NT2/D1 (cell line): ENCODE measurements around the gene MRO.
"Not testable (repeated sequence)": the region's sequence is repeated elsewhere in the genome, so short reads cannot be mapped to it uniquely, and the experiment has no call there.

Experiments used
- DNase-seq: peaks from one replicate; pipeline ENCODE4 v3.0.0-alpha.2; 2011; ENCODE audit warnings: low read depth, low spot score
- H3K27me3 ChIP-seq: 2 replicates; pipeline ENCODE4 v1.6.0; 2011; ENCODE audit warnings: mild to moderate bottlenecking; ENCODE audit not compliant: insufficient read length, insufficient read depth
- H3K36me3 ChIP-seq: 2 replicates; pipeline ENCODE4 v1.6.1; 2011; ENCODE audit warnings: mild to moderate bottlenecking, low read length, mixed read lengths; ENCODE audit not compliant: insufficient read depth, insufficient read length
- H3K4me1 ChIP-seq: 2 replicates; pipeline ENCODE4 v1.5.1; 2011; ENCODE audit not compliant: insufficient read depth, insufficient read length
- H3K4me3 ChIP-seq: 2 replicates; pipeline ENCODE4 v1.5.1; 2011; ENCODE audit warnings: low read depth; ENCODE audit not compliant: insufficient read length
- H3K9ac ChIP-seq: 2 replicates; pipeline ENCODE4 v1.6.0; 2011; ENCODE audit warnings: low read depth; ENCODE audit not compliant: insufficient read length
- H3K9me3 ChIP-seq: 2 replicates; pipeline ENCODE4 v1.5.1; 2011; ENCODE audit warnings: mild to moderate bottlenecking, low read length; ENCODE audit not compliant: insufficient read depth
- SUZ12 ChIP-seq: IDR thresholded peaks from 2 replicates; pipeline ENCODE4 v1.6.1; 2011; ENCODE audit not compliant: insufficient read length, insufficient read depth; ENCODE audit errors: extremely low read depth
- YY1 ChIP-seq: IDR thresholded peaks from 2 replicates; pipeline ENCODE4 v1.6.1; 2011; ENCODE audit not compliant: insufficient read length, insufficient read depth
- ZNF274 ChIP-seq: IDR thresholded peaks from 2 replicates; pipeline ENCODE4 v1.6.1; 2011; ENCODE audit warnings: mild to moderate bottlenecking, low read depth, low read length

The MRO gene

GRCh38 chr18:50848061-50848551 lies 28.3 kb upstream of the MRO start:
- no peak overlapping the region for H3K4me3 ChIP-seq
- H3K9me3 ChIP-seq, result no peaks in the 10 kb centered on the region
- H3K27me3 ChIP-seq, result no peaks in the 10 kb centered on the region
- no peaks in the 10 kb centered on the region for H3K36me3 ChIP-seq
- TF ChIP-seq YY1 (no peak), ZNF274 (no peak), SUZ12 (no peak)
- no peak overlapping the region for H3K9ac ChIP-seq
- H3K4me1 ChIP-seq, result no peaks in the 10 kb centered on the region
- DNase-seq, result no peak

GRCh38 chr18:50847192-50847591 lies 27.4 kb upstream of the MRO start:
- Histone ChIP-seq H3K36me3 (no peaks in the 10 kb centered on the region), H3K4me3 (no peak overlapping the region), H3K9ac (no peak overlapping the region), H3K9me3 (no peaks in the 10 kb centered on the region), H3K4me1 (no peaks in the 10 kb centered on the region), H3K27me3 (no peaks in the 10 kb centered on the region)
- no peak for TF ChIP-seq YY1
- TF ChIP-seq ZNF274, result no peak
- TF ChIP-seq SUZ12, result no peak
- no peak for DNase-seq

GRCh38 chr18:50844960-50845359 lies 25.1 kb upstream of the MRO start:
- H3K4me1 ChIP-seq, result no peaks in the 10 kb centered on the region
- H3K36me3 ChIP-seq, result no peaks in the 10 kb centered on the region
- no peaks in the 10 kb centered on the region for H3K9me3 ChIP-seq
- H3K9ac ChIP-seq, result no peak overlapping the region
- no peak for TF ChIP-seq SUZ12
- TF ChIP-seq ZNF274, result no peak
- TF ChIP-seq YY1, result no peak
- no peak for DNase-seq
- H3K27me3 ChIP-seq, result no peaks in the 10 kb centered on the region
- H3K4me3 ChIP-seq, result no peak overlapping the region

- H3K36me3 ChIP-seq, result no peaks in the 10 kb centered on the region
- H3K27me3 ChIP-seq, result no peaks in the 10 kb centered on the region
- H3K9ac ChIP-seq, result no peak overlapping the region
- TF ChIP-seq ZNF274 (no peak), YY1 (no peak), SUZ12 (no peak)
- H3K4me1 ChIP-seq, result no peaks in the 10 kb centered on the region
- no peak overlapping the region for H3K4me3 ChIP-seq
- no peak for DNase-seq
- H3K9me3 ChIP-seq, result no peaks in the 10 kb centered on the region
These were observed 24.7 kb upstream of the MRO start for GRCh38 chr18:50844554-50844953.

GRCh38 chr18:50842846-50843245 lies 23.0 kb upstream of the MRO start:
- TF ChIP-seq SUZ12 (no peak), ZNF274 (no peak), YY1 (no peak)
- Histone ChIP-seq H3K9me3 (no peaks in the 10 kb centered on the region), H3K9ac (no peak overlapping the region), H3K36me3 (no peaks in the 10 kb centered on the region), H3K4me3 (no peak overlapping the region), H3K4me1 (no peaks in the 10 kb centered on the region), H3K27me3 (no peaks in the 10 kb centered on the region)
- no peak for DNase-seq

- Histone ChIP-seq H3K36me3 (no peaks in the 10 kb centered on the region), H3K27me3 (no peaks in the 10 kb centered on the region), H3K9me3 (no peaks in the 10 kb centered on the region), H3K9ac (no peak overlapping the region), H3K4me3 (no peak overlapping the region), H3K4me1 (no peaks in the 10 kb centered on the region)
- TF ChIP-seq SUZ12 (no peak), ZNF274 (no peak), YY1 (no peak)
- DNase-seq, result no peak
These were observed 20.2 kb upstream of the MRO start for GRCh38 chr18:50839996-50840395.

- Histone ChIP-seq H3K4me1 (no peaks in the 10 kb centered on the region), H3K27me3 (no peaks in the 10 kb centered on the region), H3K9me3 (no peaks in the 10 kb centered on the region), H3K9ac (no peak overlapping the region), H3K36me3 (no peaks in the 10 kb centered on the region), H3K4me3 (no peak overlapping the region)
- no peak for DNase-seq
- no peak for TF ChIP-seq YY1
- TF ChIP-seq SUZ12, result no peak
- TF ChIP-seq ZNF274, result no peak
These were observed 19.5 kb upstream of the MRO start for GRCh38 chr18:50839341-50839740.

- Histone ChIP-seq H3K9ac (no peak overlapping the region), H3K36me3 (no peaks in the 10 kb centered on the region), H3K4me3 (no peak overlapping the region), H3K4me1 (no peaks in the 10 kb centered on the region), H3K9me3 (no peaks in the 10 kb centered on the region), H3K27me3 (no peaks in the 10 kb centered on the region)
- DNase-seq, result no peak
- TF ChIP-seq SUZ12, result no peak
- no peak for TF ChIP-seq ZNF274
- TF ChIP-seq YY1, result no peak
These were observed 16.7 kb upstream of the MRO start for GRCh38 chr18:50836521-50836957.

- H3K36me3 ChIP-seq, result not testable (repeated sequence)
These were observed 13.7 kb upstream of the MRO start for GRCh38 chr18:50833496-50833895.

More at GRCh38 chr18:50833496-50833895, 13.7 kb upstream of the MRO start:
- not testable (repeated sequence) for H3K9ac ChIP-seq, H3K4me3 ChIP-seq, H3K9me3 ChIP-seq, H3K4me1 ChIP-seq, DNase-seq, H3K27me3 ChIP-seq
